Pulmonary artery endothelial cell (primary cell): ENCODE data around the gene PIP4K2A. TPM values are rescaled to one million over a fixed set of nuclear protein-coding genes. Genes with fewer than 3 reads are reported as not detected.

Experiments used
- DNase-seq: peaks from one replicate; pipeline ENCODE4 v3.0.0-alpha.2; 2011; ENCODE audit warnings: low read depth, low spot score
- total RNA-seq: library from RNA; depleted of rRNA; stranded (reverse); fragments of >200 nt; gene quantifications from 2 replicates; pipeline ENCODE4 v1.2.3, GENCODE V29; 2014

The PIP4K2A gene
- total RNA-seq, 1 donor from 2014 or later, result 18.4 TPM

GRCh38 chr10:22643116-22643515, 71.3 kb downstream of the PIP4K2A start:
- no peak for DNase-seq

GRCh38 chr10:22641743-22642142, 72.6 kb downstream of the PIP4K2A start:
- DNase-seq, result no peak

- no peak for DNase-seq
These were observed 74.0 kb downstream of the PIP4K2A start for GRCh38 chr10:22640359-22640758.

DNA sequence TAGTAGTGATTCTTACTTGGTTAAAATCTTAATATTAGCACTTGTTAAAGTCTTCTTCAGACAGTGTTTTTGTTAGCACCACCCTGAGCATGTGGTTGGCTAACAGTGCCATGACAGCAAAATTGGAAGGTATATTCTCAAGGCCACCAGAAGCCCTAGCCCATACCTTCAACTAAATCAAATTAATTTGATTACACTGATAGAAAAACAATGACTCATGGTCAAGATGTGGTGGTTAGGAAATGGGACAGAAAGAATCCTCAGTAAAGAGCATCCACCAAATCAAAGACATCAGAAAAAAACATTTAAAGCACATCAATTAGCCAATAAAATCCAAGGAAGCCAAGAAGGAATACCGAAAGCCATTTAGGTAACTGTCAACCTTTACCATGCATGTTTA, 75.5 kb downstream of the PIP4K2A start:
- DNase-seq, result no peak

DNA sequence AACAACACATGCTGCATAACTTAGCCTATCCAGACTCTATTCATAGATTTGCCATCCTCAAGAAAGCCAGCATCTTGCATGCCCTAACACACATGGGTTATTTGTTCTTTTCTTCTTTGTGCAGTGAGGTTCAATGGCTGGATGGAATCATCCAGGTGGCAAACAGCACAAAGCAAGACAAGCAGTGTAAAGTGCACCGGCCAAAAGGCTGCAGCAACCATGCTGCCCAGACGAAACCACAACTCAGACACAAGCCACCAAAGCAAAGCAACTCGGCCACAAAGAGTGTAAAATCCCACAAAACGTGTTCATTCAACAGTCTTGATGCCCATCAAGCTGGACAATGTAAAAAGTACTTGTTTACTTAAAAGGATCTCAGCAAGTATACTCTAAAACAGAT, 76.9 kb downstream of the PIP4K2A start:
- DNase-seq, result no peak

- DNase-seq, result no peak
These were observed 78.7 kb downstream of the PIP4K2A start for GRCh38 chr10:22635650-22636049.

GRCh38 chr10:22634606-22635459, 79.5 kb downstream of the PIP4K2A start:
- DNase-seq, result no peak

DNA sequence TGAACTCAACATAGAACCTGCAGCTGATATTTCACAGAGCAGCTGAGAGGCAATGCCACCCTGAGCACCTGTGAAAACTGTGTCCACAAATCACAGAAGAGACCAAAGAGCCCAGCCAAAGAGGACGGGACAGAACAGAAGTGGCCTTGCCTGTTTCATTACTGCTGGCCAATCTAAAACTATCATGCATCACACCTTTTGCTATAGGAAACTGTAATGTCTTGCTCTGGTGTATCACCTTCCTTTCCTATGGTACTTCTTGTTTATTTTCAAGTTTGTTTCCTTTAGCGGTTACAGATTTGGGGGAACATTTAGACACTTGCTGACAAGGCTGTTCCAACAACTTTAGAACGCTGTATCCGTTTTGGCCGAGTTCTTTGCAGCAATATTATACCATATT, 80.3 kb downstream of the PIP4K2A start:
- DNase-seq, result no peak

- DNase-seq, result no peak
These were observed 80.8 kb downstream of the PIP4K2A start for GRCh38 chr10:22633528-22633927.

GRCh38 chr10:22633106-22633505, 81.3 kb downstream of the PIP4K2A start:
- DNase-seq, result no peak

DNA sequence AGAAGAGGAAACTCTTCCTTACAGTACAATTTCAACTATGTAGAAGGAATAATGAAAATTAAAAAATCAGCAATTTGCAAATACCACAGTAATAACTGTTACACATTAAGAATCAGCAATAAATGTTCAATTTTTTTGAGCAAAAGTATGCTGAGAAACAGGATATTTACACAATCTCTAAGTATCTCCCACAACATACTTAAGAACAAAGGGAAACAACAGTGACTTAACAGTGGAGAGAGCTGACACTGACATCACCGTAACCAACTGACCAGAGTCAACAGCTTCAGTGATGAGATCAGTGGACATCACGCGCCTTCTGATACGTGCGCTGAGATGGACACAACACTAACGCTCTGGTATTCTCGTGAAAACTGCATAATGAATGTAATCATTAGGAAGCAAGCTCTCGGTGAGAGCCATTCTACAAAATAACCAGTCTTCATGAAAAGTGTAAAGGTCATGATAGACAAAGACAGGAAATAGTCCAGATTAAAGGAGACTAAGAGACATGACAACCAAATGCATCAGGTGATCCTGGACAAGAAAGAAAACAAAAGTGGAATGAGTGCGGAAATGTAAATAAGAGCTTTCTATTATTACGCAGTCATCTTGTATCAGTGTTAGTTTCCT, 82.6 kb downstream of the PIP4K2A start:
- DNase-seq, result peak; percentile 88

DNA sequence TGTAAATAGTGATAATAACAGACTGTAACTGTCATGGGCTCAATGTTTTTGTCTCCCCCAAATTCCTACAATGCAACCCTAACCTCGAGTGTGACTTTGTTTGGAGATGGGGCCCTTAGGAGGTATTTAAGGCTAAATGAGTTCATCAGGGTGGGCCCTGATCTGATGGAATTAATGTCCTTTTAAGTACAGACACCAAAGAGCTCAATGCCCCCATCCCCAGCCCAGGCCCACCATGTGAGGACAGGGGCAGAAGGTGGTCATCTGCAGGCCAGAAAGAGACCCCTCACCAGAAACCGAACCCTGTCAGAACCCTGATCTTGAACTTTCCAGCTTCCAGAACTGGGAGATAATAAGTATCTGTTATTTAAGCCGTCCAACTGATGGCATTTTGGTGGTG, 83.2 kb downstream of the PIP4K2A start:
- no peak for DNase-seq

- no peak for DNase-seq
These were observed 83.9 kb downstream of the PIP4K2A start for GRCh38 chr10:22630234-22631174.

DNA sequence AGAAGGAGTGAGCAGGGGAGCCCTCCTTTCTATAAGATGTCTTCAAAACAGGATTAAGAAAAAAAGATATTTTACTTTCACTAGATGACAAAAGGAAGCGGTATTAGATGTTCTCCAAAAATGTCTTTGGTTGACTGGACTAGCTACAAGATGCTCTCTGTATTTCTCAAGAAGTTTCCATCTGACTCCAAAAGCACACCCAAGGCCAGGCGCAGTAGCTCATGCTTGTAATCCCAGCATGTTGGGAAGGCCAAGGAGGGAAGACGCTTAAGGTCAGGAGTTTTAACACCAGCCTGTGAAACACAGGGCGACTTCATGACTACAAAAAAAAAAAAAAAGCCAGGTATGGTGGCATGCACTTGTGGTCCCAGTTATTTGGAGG, 84.5 kb downstream of the PIP4K2A start:
- DNase-seq, result no peak

DNA sequence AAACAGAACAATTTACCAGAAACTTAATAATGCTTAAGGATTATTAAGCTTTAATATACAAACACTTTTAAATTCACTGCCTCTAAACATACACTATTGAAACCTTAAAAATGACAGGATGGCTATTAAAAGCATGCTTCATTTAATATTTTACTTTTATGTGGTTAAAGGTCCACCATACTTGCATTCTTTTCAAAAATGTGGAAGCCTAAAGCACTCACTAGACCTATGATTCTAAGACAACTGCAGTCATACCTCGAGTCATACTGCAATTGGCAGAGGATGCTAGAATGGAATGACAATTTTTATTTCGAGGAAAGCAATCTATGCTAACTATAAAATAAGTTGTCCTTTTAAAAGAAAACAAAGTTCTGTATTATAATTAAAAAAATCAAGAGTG, 85.3 kb downstream of the PIP4K2A start:
- no peak for DNase-seq

DNA sequence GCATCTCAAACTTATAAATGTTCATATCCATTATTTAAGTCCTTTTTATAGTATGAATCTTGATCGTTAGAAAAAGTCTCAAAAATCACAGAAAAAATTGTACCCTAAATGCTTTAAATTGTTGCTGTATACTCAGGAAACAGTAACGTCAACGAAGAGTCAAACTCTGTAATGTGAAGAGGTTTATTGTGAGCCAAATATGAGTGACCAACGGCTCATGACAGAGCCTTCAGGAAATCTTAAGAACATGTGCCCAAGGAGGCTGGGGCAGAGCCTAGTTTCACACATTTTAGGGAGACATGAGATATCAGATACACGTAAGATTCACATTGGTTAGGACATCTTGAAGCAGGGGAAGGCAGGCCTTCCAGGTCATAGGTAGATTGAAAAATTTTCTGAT, 86.1 kb downstream of the PIP4K2A start:
- DNase-seq, result no peak

- DNase-seq, result no peak
These were observed 87.6 kb downstream of the PIP4K2A start for GRCh38 chr10:22626784-22627183.

- no peak for DNase-seq
These were observed 88.7 kb downstream of the PIP4K2A start for GRCh38 chr10:22625516-22626290.

DNA sequence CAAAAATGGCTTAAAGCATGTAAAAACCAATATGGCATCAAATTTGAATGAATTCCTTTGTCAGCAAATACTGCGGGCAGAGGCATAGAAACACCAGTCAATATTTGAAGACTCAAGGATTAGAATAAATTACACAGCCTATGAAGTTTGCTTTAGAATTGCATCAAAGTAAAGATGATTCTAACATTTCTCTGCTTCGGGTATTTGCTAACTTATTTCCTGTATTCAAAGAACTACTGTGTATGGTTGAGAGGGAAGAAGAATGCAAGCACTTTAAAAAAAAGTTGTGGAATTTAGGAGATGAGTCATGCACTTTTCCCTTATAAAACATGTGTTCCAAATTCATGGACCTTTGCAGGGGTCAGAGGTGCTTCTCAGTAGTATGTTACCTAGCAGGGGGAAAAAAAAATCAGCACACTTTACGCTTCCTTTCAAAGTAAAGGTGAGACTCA, 90.1 kb downstream of the PIP4K2A start:
- peak; percentile 32 for DNase-seq

- DNase-seq, result no peak
These were observed 90.6 kb downstream of the PIP4K2A start for GRCh38 chr10:22623633-22624253.
